HepG2 (cell line): Measurements from ENCODE around the gene SPRN. TPM values are rescaled to one million over a fixed set of nuclear protein-coding genes. Genes with fewer than 3 reads are reported as not detected.
A peak's percentile ranks its signal among the peaks of the same experiment; 100 is the strongest.

Experiments
- ARID4A ChIP-seq: sonication (generic); formaldehyde crosslinking; IDR thresholded peaks from 2 replicates; pipeline ENCODE4 v1.5.0; 2020; ENCODE audit warnings: mild to moderate bottlenecking, missing genetic modification reagents, borderline replicate concordance
- CHD2 ChIP-seq: IDR thresholded peaks from 2 replicates; pipeline ENCODE4 v1.6.1; 2011; ENCODE audit warnings: low read depth, low read length, improper control_type of control experiment
- CREB3 ChIP-seq: sonication (generic); formaldehyde crosslinking; IDR thresholded peaks from 2 replicates; pipeline ENCODE4 v1.5.0; 2020; ENCODE audit warnings: missing genetic modification reagents
- FOXA1 ChIP-seq, 2 experiments: fragments of 450-650 bp in 1 of 2; sonication (generic) in 1 of 2; formaldehyde crosslinking in 1 of 2; IDR thresholded peaks; 2 replicates each; pipeline versions ENCODE4 v1.4.0 to v1.6.1; 2016 to 2020; ENCODE audit warnings: missing genetic modification reagents in 1 of 2
- GATA4 ChIP-seq: sonication (generic); IDR thresholded peaks from 2 replicates; pipeline ENCODE4 v1.6.1; 2016; ENCODE audit warnings: antibody characterized with exemption, low read depth, borderline replicate concordance
- IRF9 ChIP-seq: sonication (generic); formaldehyde crosslinking; IDR thresholded peaks from 2 replicates; pipeline ENCODE4 v1.8.0; 2022; ENCODE audit warnings: missing genetic modification reagents, mild to moderate bottlenecking, borderline replicate concordance
- NFKBIZ ChIP-seq: IDR thresholded peaks from 2 replicates; pipeline ENCODE4 v1.6.1; 2018; ENCODE audit warnings: missing genetic modification reagents, missing compliant biosample characterization
- RBFOX2 ChIP-seq: fragments of 200-400 bp; formaldehyde crosslinking; IDR thresholded peaks from 2 replicates; pipeline ENCODE4 v1.6.1; 2017; ENCODE audit warnings: low read depth, mild to moderate bottlenecking, low read length
- ZBTB38 ChIP-seq: sonication (generic); formaldehyde crosslinking; IDR thresholded peaks from 2 replicates; pipeline ENCODE4 v1.5.1; 2020; ENCODE audit warnings: mild to moderate bottlenecking, missing genetic modification reagents
- ZBTB7A ChIP-seq: sonication (generic); formaldehyde crosslinking; IDR thresholded peaks from 2 replicates; pipeline ENCODE4 v1.8.0; 2022; ENCODE audit warnings: mild to moderate bottlenecking, missing genetic modification reagents
- ZMYM4 ChIP-seq: sonication (generic); formaldehyde crosslinking; IDR thresholded peaks from 2 replicates; pipeline ENCODE4 v1.8.1; 2023; ENCODE audit warnings: mild to moderate bottlenecking, missing genetic modification reagents
- ZNF234 ChIP-seq: sonication (generic); formaldehyde crosslinking; conservative IDR thresholded peaks from 2 replicates; pipeline ENCODE4 v1.5.1; 2020; ENCODE audit warnings: mild to moderate bottlenecking, missing genetic modification reagents
- ZNF276 ChIP-seq: sonication (generic); formaldehyde crosslinking; IDR thresholded peaks from 2 replicates; pipeline ENCODE4 v1.4.0; 2020; ENCODE audit warnings: mild to moderate bottlenecking, low read depth, missing genetic modification reagents
- ZNF329 ChIP-seq: sonication (generic); formaldehyde crosslinking; IDR thresholded peaks from 2 replicates; pipeline ENCODE4 v1.9.0; 2021; ENCODE audit warnings: low read depth, mild to moderate bottlenecking, missing genetic modification reagents
- ZNF331 ChIP-seq: sonication (generic); formaldehyde crosslinking; IDR thresholded peaks from 2 replicates; pipeline ENCODE4 v1.4.0; 2020; ENCODE audit warnings: missing genetic modification reagents
- ZNF607 ChIP-seq: sonication (generic); formaldehyde crosslinking; IDR thresholded peaks from 2 replicates; pipeline ENCODE4 v1.5.1; 2020; ENCODE audit warnings: missing genetic modification reagents, mild to moderate bottlenecking, borderline replicate concordance
- ZNF772 ChIP-seq: sonication (generic); formaldehyde crosslinking; IDR thresholded peaks from 2 replicates; pipeline ENCODE4 v1.5.0; 2020; ENCODE audit warnings: mild to moderate bottlenecking, missing genetic modification reagents
- ZNF773 ChIP-seq: sonication (generic); formaldehyde crosslinking; IDR thresholded peaks from 2 replicates; pipeline ENCODE4 v1.4.0; 2020; ENCODE audit warnings: missing genetic modification reagents, borderline replicate concordance
- ZNF776 ChIP-seq: sonication (generic); formaldehyde crosslinking; IDR thresholded peaks from 2 replicates; pipeline ENCODE4 v1.4.0; 2020; ENCODE audit warnings: mild to moderate bottlenecking, missing genetic modification reagents
- ZNF780A ChIP-seq: sonication (generic); formaldehyde crosslinking; IDR thresholded peaks from 2 replicates; pipeline ENCODE4 v1.8.0; 2022; ENCODE audit warnings: mild to moderate bottlenecking, missing genetic modification reagents, moderate library complexity
- ZNF891 ChIP-seq: sonication (generic); formaldehyde crosslinking; IDR thresholded peaks from 2 replicates; pipeline ENCODE4 v1.5.0; 2020; ENCODE audit warnings: mild to moderate bottlenecking, missing genetic modification reagents
- polyA plus RNA-seq, 8 experiments: library from polyadenylated mRNA; depleted of rRNA in 3 of 8; stranded (reverse) in 7 of 8; unstranded in 1 of 8; fragments of >200 nt; fragmentation: Illumina TruSeq in 4 of 8; extraction: Trizol in 4 of 8; gene quantifications; 2 replicates each; pipeline versions ENCODE4 v1.2.1 to v1.2.3, GENCODE V29; 2011 to 2016; ENCODE audit warnings: low read depth in 4 of 8, missing spikeins in 1 of 8, mixed read lengths in 1 of 8; ENCODE audit not compliant: insufficient read depth in 1 of 8
- total RNA-seq, 5 experiments: library from RNA; depleted of rRNA; stranded (reverse); fragments of >200 nt; fragmentation: Illumina TruSeq; extraction: Trizol; gene quantifications; 2 replicates each; pipeline ENCODE4 v1.2.3, GENCODE V29; 2016; ENCODE audit warnings: low read depth in 1 of 5

The SPRN gene
- total and polyA plus RNA-seq, 2 of the 13 experiments (the other 11 are each of a cell fraction or from before 2014, with no cell fraction given), result not detected

GRCh38 chr10:133373174-133374090 lies 51.0 kb downstream of the SPRN start, which contains the start of gene ECHS1 (continued):
- TF ChIP-seq NFKBIZ (no peak), CREB3 (CRISPR knock-in tag) (no peak), CHD2 (peak; percentile 99), RBFOX2 (peak; percentile 96), GATA4 (0 out of 2 replicates have a peak, but pooled peaks have one; percentile 68), ZBTB38 (CRISPR knock-in tag) (peak; percentile 45), ARID4A (CRISPR knock-in tag) (peak; percentile 86), ZNF780A (CRISPR knock-in tag) (no peak), ZNF329 (CRISPR knock-in tag) (no peak; the same call in 1 of the 2 replicates), ZNF331 (CRISPR knock-in tag) (peak; percentile 44; the same call in 1 of the 2 replicates), ZNF276 (CRISPR knock-in tag) (no peak), IRF9 (CRISPR knock-in tag) (peak; percentile 79; the same call in 1 of the 2 replicates), ZNF776 (CRISPR knock-in tag) (peak; percentile 80; the same call in 1 of the 2 replicates), ZMYM4 (CRISPR knock-in tag) (peak; percentile 68), FOXA1 (IDR thresholded peaks at IDR 0.05) (no peak), FOXA1 (CRISPR knock-in tag; IDR thresholded peaks at IDR 0.05) (no peak), ZBTB7A (CRISPR knock-in tag) (no peak), ZNF891 (CRISPR knock-in tag) (no peak), ZNF607 (CRISPR knock-in tag) (0 out of 2 replicates have a peak, but pooled peaks have one; percentile 45), ZNF772 (CRISPR knock-in tag) (peak; percentile 25; the same call in 1 of the 2 replicates), ZNF234 (CRISPR knock-in tag) (no peak), ZNF773 (CRISPR knock-in tag) (0 out of 2 replicates have a peak, but pooled peaks have one; percentile 34)
